HG02885 (cell line): ENCODE results near the gene SPINT3.

Experiments used
- ATAC-seq: cut with Tn5 transposase; IDR thresholded peaks from one replicate; pipeline ENCODE4 v1.9.1; 2021; ENCODE audit warnings: mild to moderate bottlenecking; ENCODE audit not compliant: unreplicated experiment, poor library complexity

Gene SPINT3

DNA sequence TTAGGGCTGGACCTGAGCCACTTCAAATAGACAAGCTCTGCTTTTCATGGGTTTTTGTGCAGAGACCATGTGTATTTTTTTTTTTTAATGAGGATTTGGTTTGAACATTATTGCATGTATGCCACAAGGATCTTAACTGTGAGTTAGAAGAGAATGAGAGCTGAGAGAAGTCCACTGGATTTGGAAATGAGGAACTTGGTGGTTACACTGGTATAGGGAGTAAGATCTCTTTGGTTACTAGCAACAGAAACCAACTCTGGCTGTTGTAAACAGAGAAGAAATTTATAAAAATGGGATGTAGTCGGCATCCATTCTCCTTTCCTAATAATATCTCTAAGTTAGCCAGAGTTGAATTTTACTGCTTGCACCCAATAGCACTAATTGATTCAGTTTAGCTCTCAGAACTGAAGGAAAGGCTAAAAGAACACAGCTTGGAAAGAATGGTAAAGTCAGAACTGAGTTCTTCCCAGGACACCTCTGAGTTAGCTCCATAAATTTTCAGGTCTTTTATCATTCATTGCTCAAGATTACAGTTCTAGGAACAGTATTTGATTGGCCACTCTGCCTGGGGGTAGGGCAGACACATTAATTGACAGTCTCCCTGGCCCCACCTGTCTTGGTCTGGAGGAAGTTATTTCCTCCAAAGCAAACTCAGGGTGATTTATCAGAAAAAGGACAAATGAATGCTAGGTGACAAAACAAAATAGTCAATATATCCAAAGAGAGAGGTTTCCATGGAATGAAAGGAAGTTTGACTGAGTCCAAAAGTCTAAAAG, 49.7 kb downstream of the SPINT3 start:
- no peak for ATAC-seq

DNA sequence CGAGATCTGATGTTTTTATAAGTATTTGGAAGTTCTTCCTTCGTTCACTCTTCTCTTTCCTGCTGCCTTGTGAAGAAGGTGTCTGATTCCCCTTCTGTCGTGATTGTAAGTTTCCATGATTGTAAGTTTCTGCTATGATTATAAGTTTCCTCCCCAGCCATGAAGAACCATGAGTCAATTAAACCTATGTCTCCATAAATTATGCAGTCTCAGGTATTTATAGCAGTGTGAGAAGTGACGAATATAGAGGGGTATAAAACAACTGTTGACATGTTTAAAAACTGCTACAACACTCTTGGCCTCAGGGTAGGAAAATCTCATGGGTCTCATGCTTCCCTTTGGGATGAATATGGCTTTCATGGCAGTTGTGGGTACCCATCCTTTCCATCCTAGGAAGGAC, 51.7 kb downstream of the SPINT3 start:
- no peak for ATAC-seq

GRCh38 chr20:45462711-45463509, 52.5 kb downstream of the SPINT3 start:
- ATAC-seq, result no peak
